ENCODE measurements around the gene RNU6-7. TPM values are rescaled to one million over a fixed set of nuclear protein-coding genes. Genes with fewer than 3 reads are reported as not detected.

Gene RNU6-7
- total RNA-seq, 2 experiments from 2014 or later, result not detected

DNA sequence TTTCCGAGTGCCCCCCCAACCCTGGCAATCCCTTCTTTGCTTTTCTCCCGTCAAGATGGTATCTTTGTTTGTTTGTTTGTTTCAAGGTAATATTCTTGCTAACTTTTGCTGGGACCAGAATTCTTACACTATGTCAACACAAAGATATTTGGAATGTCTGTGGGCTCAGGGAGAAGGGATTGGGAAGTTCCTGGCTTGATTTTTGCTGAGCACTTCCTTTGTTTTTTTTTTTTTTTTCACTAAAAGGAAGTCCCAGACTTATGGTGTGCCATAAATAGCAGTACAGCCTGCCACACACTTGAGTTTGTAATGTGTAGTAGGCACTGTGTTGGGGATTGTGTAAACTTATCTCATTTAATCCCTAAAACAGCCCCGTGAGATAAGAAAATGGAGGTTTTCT is 11.2 kb upstream of the RNU6-7 start:
- Mint-ChIP-seq H3K27ac (no peak overlapping the region), H3K4me3 (no peak overlapping the region), H3K36me3 (ENCODE audit: low read depth) (no peaks in the 10 kb centered on the region), H3K4me1 (ENCODE audit: low read depth) (peaks cover 14% of the 10 kb centered on the region), H3K9me3 (peaks cover 4% of the 10 kb centered on the region), H3K27me3 (peaks cover 6% of the 10 kb centered on the region)
- CTCF ChIA-PET, result no interaction called here
- TF ChIP-seq, protein P1, sequence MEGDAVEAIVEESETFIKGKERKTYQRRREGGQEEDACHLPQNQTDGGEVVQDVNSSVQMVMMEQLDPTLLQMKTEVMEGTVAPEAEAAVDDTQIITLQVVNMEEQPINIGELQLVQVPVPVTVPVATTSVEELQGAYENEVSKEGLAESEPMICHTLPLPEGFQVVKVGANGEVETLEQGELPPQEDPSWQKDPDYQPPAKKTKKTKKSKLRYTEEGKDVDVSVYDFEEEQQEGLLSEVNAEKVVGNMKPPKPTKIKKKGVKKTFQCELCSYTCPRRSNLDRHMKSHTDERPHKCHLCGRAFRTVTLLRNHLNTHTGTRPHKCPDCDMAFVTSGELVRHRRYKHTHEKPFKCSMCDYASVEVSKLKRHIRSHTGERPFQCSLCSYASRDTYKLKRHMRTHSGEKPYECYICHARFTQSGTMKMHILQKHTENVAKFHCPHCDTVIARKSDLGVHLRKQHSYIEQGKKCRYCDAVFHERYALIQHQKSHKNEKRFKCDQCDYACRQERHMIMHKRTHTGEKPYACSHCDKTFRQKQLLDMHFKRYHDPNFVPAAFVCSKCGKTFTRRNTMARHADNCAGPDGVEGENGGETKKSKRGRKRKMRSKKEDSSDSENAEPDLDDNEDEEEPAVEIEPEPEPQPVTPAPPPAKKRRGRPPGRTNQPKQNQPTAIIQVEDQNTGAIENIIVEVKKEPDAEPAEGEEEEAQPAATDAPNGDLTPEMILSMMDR (IDR thresholded peaks at IDR 0.05), result no peak
- no peak for ATAC-seq
- POLR2A ChIA-PET, result no interaction called here
- intact Hi-C loops (cut with micrococcal nuclease), result no loop called here
- DNase-seq, result no peak

DNA sequence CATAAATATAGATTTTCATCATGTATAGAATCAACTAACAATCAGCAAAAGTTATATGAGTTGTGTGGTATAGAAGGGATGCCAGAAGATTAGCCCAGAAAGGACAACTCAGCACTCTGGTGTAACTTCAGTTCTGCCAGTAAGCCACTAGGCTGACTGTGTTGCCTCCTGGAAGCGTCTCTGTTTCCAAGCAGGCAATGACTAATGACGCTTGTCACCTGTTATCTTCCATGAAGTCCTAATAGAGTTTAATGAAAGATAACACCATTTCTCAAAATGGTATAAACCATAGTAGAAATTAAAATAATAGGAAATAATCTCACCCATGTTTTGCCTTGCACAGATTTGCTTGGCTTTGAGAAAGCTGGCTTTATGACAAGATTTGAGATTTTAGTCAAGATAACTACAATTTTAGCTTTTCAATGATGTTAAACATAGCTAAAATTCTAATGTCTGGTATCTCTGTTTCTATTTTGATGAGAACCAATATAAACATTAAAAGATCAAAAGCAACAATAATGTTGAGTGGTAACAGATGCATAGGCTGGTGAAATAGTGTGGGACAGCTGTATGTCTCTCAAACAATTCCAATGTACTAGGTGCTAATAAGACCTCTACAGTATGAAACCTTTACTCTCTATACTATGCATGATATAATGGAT is 9.0 kb upstream of the RNU6-7 start:
- Mint-ChIP-seq H3K36me3 (ENCODE audit: low read depth) (no peaks in the 10 kb centered on the region), H3K27me3 (peaks cover 4% of the 10 kb centered on the region), H3K4me3 (no peak overlapping the region), H3K27ac (no peak overlapping the region), H3K4me1 (ENCODE audit: low read depth) (peaks cover 15% of the 10 kb centered on the region), H3K9me3 (no peaks in the 10 kb centered on the region)
- DNase-seq (no peak), ATAC-seq (no peak)
- intact Hi-C loops (cut with micrococcal nuclease), result no loop called here
- POLR2A ChIA-PET, result no interaction called here
- CTCF ChIA-PET, result no interaction called here
- TF ChIP-seq, protein P1 (IDR thresholded peaks at IDR 0.05), result no peak

- Mint-ChIP-seq H3K27me3 (peaks cover 4% of the 10 kb centered on the region), H3K4me1 (ENCODE audit: low read depth) (peaks cover 18% of the 10 kb centered on the region), H3K4me3 (no peak overlapping the region), H3K9me3 (no peaks in the 10 kb centered on the region), H3K36me3 (ENCODE audit: low read depth) (no peaks in the 10 kb centered on the region), H3K27ac (peak overlapping the region; percentile 21)
- TF ChIP-seq, protein P1 (IDR thresholded peaks at IDR 0.05), result no peak
- ChIA-PET CTCF (no interaction called here), POLR2A (no interaction called here)
- DNase-seq, result no peak
- intact Hi-C loops (cut with micrococcal nuclease), result no loop called here
- peak; percentile 58 for ATAC-seq
Measured at GRCh38 chr14:32193532-32193931, 8.3 kb upstream of the RNU6-7 start.

GRCh38 chr14:32195636-32196035 is 6.2 kb upstream of the RNU6-7 start:
- no peak for DNase-seq
- Mint-ChIP-seq H3K9me3 (no peaks in the 10 kb centered on the region), H3K36me3 (ENCODE audit: low read depth) (no peaks in the 10 kb centered on the region), H3K4me3 (no peak overlapping the region), H3K27ac (no peak overlapping the region), H3K4me1 (ENCODE audit: low read depth) (peaks cover 18% of the 10 kb centered on the region), H3K27me3 (no peaks in the 10 kb centered on the region)
- no peak for ATAC-seq
- intact Hi-C loops (cut with micrococcal nuclease), result no loop called here
- TF ChIP-seq, protein P1 (IDR thresholded peaks at IDR 0.05), result no peak
- CTCF ChIA-PET, result no interaction called here
- POLR2A ChIA-PET, result no interaction called here

- POLR2A ChIA-PET, result interaction anchor here (0.7 kb wide), 1 partner anchor 96 kb away, joined by 4 read pairs; no protein-coding TSS in a partner anchor
- Mint-ChIP-seq H3K4me1 (ENCODE audit: low read depth) (peaks cover 31% of the 10 kb centered on the region), H3K36me3 (ENCODE audit: low read depth) (no peaks in the 10 kb centered on the region), H3K4me3 (no peak overlapping the region), H3K27ac (no peak overlapping the region), H3K9me3 (no peaks in the 10 kb centered on the region), H3K27me3 (no peaks in the 10 kb centered on the region)
- ATAC-seq (no peak), DNase-seq (peak; percentile 26)
- CTCF ChIA-PET, result interaction anchor here (0.7 to 2.3 kb wide), 4 partner anchors 8 to 124 kb away, joined by 3 to 9 read pairs (median 6); no protein-coding TSS in a partner anchor
- intact Hi-C loops (cut with micrococcal nuclease), result no loop called here
- TF ChIP-seq, protein P1 (IDR thresholded peaks at IDR 0.05), result no peak
Measured at GRCh38 chr14:32197919-32198318, 3.9 kb upstream of the RNU6-7 start.
